ENCODE data around the gene C6orf120. TPM values are rescaled to one million over a fixed set of nuclear protein-coding genes. Genes with fewer than 3 reads are reported as not detected.

C6orf120 gene
- total RNA-seq, 1 donor from 2014 or later = 21.4 TPM

GRCh38 chr6:169661391-169661756 is 40.6 kb upstream of the C6orf120 start:
- DNase-seq (ENCODE audit: extremely low spot score in 2 of 2) = no peak
- H3K27me3 ChIP-seq = no peaks in the 10 kb centered on the region
- H3K4me3 ChIP-seq = no peak overlapping the region
- H3K4me1 ChIP-seq = no peaks in the 10 kb centered on the region
- H3K27ac ChIP-seq = no peak overlapping the region
- H3K36me3 ChIP-seq = peaks cover 0 to 30% of the 10 kb centered on the region in 2 donors
- H3K9me3 ChIP-seq = no peaks in the 10 kb centered on the region
- intact Hi-C loops (cut with DNase I) = no loop called here
- TF ChIP-seq CTCF (IDR thresholded peaks at IDR 0.05) (no peak), POLR2AphosphoS5 (IDR thresholded peaks at IDR 0.05; ENCODE audit: insufficient read depth in 1 of 2, low read depth in 1 of 2) (no peak), POLR2A (IDR thresholded peaks at IDR 0.05) (no peak)

GRCh38 chr6:169663468-169663867 is 38.5 kb upstream of the C6orf120 start:
- TF ChIP-seq POLR2A (IDR thresholded peaks at IDR 0.05) (no peak), CTCF (IDR thresholded peaks at IDR 0.05) (no peak), POLR2AphosphoS5 (IDR thresholded peaks at IDR 0.05; ENCODE audit: insufficient read depth in 1 of 2, low read depth in 1 of 2) (no peak)
- H3K4me3 ChIP-seq = no peak overlapping the region
- H3K36me3 ChIP-seq = peaks cover 0 to 45% of the 10 kb centered on the region in 2 donors

GRCh38 chr6:169664227-169664626 is 37.7 kb upstream of the C6orf120 start:
- Histone ChIP-seq H3K4me1 (no peaks in the 10 kb centered on the region), H3K9me3 (no peaks in the 10 kb centered on the region), H3K27me3 (no peaks in the 10 kb centered on the region), H3K27ac (no peak overlapping the region), H3K4me3 (no peak overlapping the region), H3K36me3 (peaks cover 0 to 44% of the 10 kb centered on the region in 2 donors)
- DNase-seq (ENCODE audit: extremely low spot score in 2 of 2) = no peak
- intact Hi-C loops (cut with DNase I) = no loop called here
- TF ChIP-seq CTCF (IDR thresholded peaks at IDR 0.05) (no peak), POLR2AphosphoS5 (IDR thresholded peaks at IDR 0.05; ENCODE audit: insufficient read depth in 1 of 2, low read depth in 1 of 2) (no peak), POLR2A (IDR thresholded peaks at IDR 0.05) (no peak)

More at GRCh38 chr6:169663468-169663867, 38.5 kb upstream of the C6orf120 start:
- no peaks in the 10 kb centered on the region for H3K4me1 ChIP-seq
- no peak overlapping the region for H3K27ac ChIP-seq
- intact Hi-C loops (cut with DNase I) = no loop called here
- H3K27me3 ChIP-seq = no peaks in the 10 kb centered on the region
- peak; percentile 65 to 81 for DNase-seq (ENCODE audit: extremely low spot score in 2 of 2)
- H3K9me3 ChIP-seq = no peaks in the 10 kb centered on the region

GRCh38 chr6:169665289-169665688 is 36.6 kb upstream of the C6orf120 start:
- no peak overlapping the region for H3K27ac ChIP-seq
- no peaks in the 10 kb centered on the region for H3K4me1 ChIP-seq
- no peak overlapping the region for H3K4me3 ChIP-seq
- TF ChIP-seq POLR2AphosphoS5 (IDR thresholded peaks at IDR 0.05; ENCODE audit: insufficient read depth in 1 of 2, low read depth in 1 of 2) = no peak
- no peak for TF ChIP-seq POLR2A (IDR thresholded peaks at IDR 0.05)
- no peak for TF ChIP-seq CTCF (IDR thresholded peaks at IDR 0.05)
- peaks cover 0 to 38% of the 10 kb centered on the region in 2 donors for H3K36me3 ChIP-seq
- DNase-seq (ENCODE audit: extremely low spot score in 2 of 2) = no peak
- H3K27me3 ChIP-seq = no peaks in the 10 kb centered on the region
- H3K9me3 ChIP-seq = no peaks in the 10 kb centered on the region
- intact Hi-C loops (cut with DNase I) = no loop called here

- TF ChIP-seq POLR2A (IDR thresholded peaks at IDR 0.05) = no peak
- no peak for TF ChIP-seq POLR2AphosphoS5 (IDR thresholded peaks at IDR 0.05; ENCODE audit: insufficient read depth in 1 of 2, low read depth in 1 of 2)
- no peak for TF ChIP-seq CTCF (IDR thresholded peaks at IDR 0.05)
- H3K27ac ChIP-seq = no peak overlapping the region
- peaks cover 0 to 38% of the 10 kb centered on the region in 2 donors for H3K36me3 ChIP-seq
- H3K4me1 ChIP-seq = no peaks in the 10 kb centered on the region
- no peaks in the 10 kb centered on the region for H3K9me3 ChIP-seq
- intact Hi-C loops (cut with DNase I) = no loop called here
- no peak for DNase-seq (ENCODE audit: extremely low spot score in 2 of 2)
- no peaks in the 10 kb centered on the region for H3K27me3 ChIP-seq
- no peak overlapping the region for H3K4me3 ChIP-seq
Observed at GRCh38 chr6:169666441-169666840, 35.5 kb upstream of the C6orf120 start.
